ENCODE measurements around the gene APOA1.

Gene APOA1

GRCh38 chr11:116825854-116826750, 11.3 kb downstream of the APOA1 start:
- H3K4me3 ChIP-seq, result no peak overlapping the region
- no peak for DNase-seq (ENCODE audit: low spot score)
- no peak overlapping the region for H3K27ac ChIP-seq
- TF ChIP-seq, protein P1, sequence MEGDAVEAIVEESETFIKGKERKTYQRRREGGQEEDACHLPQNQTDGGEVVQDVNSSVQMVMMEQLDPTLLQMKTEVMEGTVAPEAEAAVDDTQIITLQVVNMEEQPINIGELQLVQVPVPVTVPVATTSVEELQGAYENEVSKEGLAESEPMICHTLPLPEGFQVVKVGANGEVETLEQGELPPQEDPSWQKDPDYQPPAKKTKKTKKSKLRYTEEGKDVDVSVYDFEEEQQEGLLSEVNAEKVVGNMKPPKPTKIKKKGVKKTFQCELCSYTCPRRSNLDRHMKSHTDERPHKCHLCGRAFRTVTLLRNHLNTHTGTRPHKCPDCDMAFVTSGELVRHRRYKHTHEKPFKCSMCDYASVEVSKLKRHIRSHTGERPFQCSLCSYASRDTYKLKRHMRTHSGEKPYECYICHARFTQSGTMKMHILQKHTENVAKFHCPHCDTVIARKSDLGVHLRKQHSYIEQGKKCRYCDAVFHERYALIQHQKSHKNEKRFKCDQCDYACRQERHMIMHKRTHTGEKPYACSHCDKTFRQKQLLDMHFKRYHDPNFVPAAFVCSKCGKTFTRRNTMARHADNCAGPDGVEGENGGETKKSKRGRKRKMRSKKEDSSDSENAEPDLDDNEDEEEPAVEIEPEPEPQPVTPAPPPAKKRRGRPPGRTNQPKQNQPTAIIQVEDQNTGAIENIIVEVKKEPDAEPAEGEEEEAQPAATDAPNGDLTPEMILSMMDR (IDR thresholded peaks at IDR 0.05), result no peak

DNA sequence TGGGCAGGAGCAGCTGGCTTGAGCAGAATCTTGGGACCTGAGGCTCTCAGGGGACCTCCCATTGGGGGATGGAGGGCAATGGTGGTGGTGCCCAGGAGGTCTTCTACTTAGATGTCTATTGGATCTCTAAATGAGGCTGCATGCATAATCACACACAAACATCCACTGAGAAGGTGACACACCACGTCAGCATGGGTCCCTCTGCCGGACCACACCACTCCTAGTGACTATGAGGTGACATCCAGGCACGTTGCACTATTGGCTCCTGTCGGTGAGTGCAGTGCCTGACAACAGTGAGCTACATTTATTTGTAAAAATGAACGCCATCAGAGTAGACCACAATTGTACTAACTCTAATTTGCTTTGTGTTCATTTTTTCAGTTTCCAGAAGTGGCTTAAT, 12.0 kb downstream of the APOA1 start:
- Histone ChIP-seq H3K27ac (no peak overlapping the region), H3K4me3 (no peak overlapping the region)
- no peak for DNase-seq (ENCODE audit: low spot score)
- TF ChIP-seq, protein P1 (IDR thresholded peaks at IDR 0.05), result no peak

GRCh38 chr11:116823031-116823843, 14.2 kb downstream of the APOA1 start, which contains the start of gene APOA4:
TSS of gene APOA4 (minus strand) at chr11:116823304. CDS start at chr11:116823191, 113 bp downstream.
- TF ChIP-seq, protein P1 (IDR thresholded peaks at IDR 0.05), result no peak
- DNase-seq (ENCODE audit: low spot score), result no peak
- no peak within 1 kb of the TSS for H3K27ac ChIP-seq
- no peak within 1 kb of the TSS for H3K4me3 ChIP-seq

DNA sequence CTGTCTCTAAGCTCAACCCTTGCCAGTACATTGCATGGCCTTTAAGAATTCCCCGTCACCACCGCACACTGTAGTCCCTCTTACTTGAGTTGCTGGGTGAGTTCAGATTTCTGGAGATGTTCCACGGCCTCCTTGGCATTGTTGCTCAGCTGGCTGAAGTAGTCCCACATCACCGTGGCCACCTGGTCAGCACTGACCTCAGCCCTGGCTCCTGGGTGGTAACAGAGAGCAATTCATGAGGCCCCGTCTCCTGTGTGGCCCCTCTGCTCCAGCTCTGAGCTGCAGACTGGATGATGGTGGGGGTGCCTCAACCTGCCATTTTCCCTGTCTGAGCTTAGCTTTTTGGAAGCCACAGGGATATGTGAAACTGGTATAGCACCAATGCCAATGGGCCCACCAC, 14.8 kb downstream of the APOA1 start:
- Histone ChIP-seq H3K27ac (no peak overlapping the region), H3K4me3 (no peak overlapping the region)
- TF ChIP-seq, protein P1 (IDR thresholded peaks at IDR 0.05), result no peak
- no peak for DNase-seq (ENCODE audit: low spot score)

DNA sequence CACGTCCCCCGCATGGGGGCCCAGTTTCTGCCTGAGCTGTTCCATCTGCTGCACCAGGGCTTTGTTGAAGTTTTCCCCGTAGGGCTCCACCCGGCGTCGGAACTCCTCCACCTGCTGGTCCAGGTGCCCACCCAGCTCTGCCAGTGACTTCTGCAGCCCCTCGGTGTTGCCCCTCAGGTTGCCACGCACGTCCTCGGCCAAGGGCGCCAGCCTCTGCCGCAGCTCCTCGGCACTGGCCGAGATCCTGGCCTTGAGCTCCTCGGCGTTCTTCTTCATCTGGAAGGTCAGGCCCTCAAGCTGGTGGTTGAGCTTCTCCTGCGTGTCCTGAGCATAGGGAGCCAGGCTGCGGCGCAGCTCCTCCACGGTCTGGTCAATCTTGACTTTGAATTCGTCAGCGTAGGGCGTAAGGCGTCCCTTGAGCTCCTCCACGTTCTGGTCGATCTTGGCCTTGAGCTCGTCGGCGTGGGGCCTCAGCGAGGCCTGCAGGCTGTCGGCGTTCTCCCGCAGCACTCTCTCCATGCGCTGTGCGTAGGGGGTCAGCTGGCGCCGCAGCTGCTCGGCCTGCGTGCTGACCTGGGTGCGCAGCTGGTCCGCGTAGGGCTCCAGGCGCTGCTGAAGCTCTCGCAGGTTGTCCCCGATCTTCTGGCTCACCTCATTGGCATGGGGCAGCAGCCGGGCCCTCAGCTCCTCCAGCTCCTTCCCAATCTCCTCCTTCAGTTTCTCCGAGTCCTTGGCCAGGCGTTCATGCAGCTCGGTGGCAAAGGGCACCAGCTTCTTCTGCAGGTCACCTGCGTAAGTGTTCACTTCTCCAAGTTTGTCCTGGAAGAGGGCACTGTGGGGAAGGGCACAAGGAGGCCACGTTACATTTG, 16.1 kb downstream of the APOA1 start:
- DNase-seq (ENCODE audit: low spot score), result peak; percentile 68
- no peak overlapping the region for H3K27ac ChIP-seq
- TF ChIP-seq, protein P1 (IDR thresholded peaks at IDR 0.05), result no peak
- H3K4me3 ChIP-seq, result no peak overlapping the region

DNA sequence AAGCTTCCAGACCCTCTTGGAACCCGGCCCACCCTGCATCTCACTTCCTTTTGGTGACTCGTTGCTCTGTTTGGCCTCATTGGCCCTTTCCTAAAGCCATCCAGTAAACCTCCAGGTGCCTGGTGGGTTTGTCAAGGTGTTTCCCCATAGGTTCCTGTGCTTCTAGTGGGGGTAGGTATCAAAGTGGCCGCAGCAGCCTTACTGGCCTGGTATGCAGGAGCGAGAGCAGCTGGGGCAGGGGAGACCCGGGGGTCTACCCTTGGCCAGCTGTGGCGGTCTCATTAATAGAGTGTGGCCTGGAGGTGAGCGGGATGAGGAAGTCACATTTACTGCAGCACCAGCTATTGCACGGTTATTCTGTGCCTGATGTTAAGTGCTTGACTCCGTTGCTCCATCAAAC, 18.4 kb downstream of the APOA1 start:
- Histone ChIP-seq H3K4me3 (no peak overlapping the region), H3K27ac (no peak overlapping the region)
- DNase-seq (ENCODE audit: low spot score), result no peak
- TF ChIP-seq, protein P1 (IDR thresholded peaks at IDR 0.05), result no peak

All from coronary artery (tissue), 2 donors.